Measurements from ENCODE around the gene MAST4. TPM values are rescaled to one million over a fixed set of nuclear protein-coding genes. Genes with fewer than 3 reads are reported as not detected.

MAST4 gene
- total RNA-seq, 1 donor = 12.7 TPM

DNA sequence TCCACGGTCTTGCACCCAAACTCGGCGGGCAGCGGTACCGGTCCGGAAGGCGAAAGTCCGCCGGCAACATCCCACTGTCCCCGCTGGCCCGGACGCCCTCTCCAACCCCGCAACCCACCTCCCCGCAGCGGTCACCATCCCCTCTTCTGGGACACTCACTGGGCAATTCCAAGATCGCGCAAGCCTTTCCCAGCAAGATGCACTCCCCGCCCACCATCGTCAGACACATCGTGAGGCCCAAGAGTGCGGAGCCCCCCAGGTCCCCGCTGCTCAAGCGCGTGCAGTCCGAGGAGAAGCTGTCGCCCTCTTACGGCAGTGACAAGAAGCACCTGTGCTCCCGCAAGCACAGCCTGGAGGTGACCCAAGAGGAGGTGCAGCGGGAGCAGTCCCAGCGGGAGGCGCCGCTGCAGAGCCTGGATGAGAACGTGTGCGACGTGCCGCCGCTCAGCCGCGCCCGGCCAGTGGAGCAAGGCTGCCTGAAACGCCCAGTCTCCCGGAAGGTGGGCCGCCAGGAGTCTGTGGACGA, 567.1 kb downstream of the MAST4 start:
- H3K4me2 ChIP-seq (ENCODE audit: insufficient read depth, low read length) = no peak overlapping the region
- peaks cover 17% of the 10 kb centered on the region for H3K4me1 ChIP-seq (ENCODE audit: insufficient read depth, low read length)
- H3K27ac ChIP-seq (ENCODE audit: low read depth, low read length) = no peak overlapping the region
- H3K79me2 ChIP-seq (ENCODE audit: insufficient read depth, low read length) = no peaks in the 10 kb centered on the region
- H3K9me3 ChIP-seq (ENCODE audit: low read depth, low read length) = no peaks in the 10 kb centered on the region
- no peak overlapping the region for H2AFZ ChIP-seq (ENCODE audit: low read length)
- TF ChIP-seq, protein P1, sequence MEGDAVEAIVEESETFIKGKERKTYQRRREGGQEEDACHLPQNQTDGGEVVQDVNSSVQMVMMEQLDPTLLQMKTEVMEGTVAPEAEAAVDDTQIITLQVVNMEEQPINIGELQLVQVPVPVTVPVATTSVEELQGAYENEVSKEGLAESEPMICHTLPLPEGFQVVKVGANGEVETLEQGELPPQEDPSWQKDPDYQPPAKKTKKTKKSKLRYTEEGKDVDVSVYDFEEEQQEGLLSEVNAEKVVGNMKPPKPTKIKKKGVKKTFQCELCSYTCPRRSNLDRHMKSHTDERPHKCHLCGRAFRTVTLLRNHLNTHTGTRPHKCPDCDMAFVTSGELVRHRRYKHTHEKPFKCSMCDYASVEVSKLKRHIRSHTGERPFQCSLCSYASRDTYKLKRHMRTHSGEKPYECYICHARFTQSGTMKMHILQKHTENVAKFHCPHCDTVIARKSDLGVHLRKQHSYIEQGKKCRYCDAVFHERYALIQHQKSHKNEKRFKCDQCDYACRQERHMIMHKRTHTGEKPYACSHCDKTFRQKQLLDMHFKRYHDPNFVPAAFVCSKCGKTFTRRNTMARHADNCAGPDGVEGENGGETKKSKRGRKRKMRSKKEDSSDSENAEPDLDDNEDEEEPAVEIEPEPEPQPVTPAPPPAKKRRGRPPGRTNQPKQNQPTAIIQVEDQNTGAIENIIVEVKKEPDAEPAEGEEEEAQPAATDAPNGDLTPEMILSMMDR (IDR thresholded peaks at IDR 0.05; ENCODE audit: extremely low read depth, low read depth, low read length) = no peak
- no peaks in the 10 kb centered on the region for H4K20me1 ChIP-seq (ENCODE audit: insufficient read depth, low read length)
- DNase-seq (ENCODE audit: insufficient read length, low spot score, missing footprints) = no peak
- no peaks in the 10 kb centered on the region for H3K36me3 ChIP-seq (ENCODE audit: insufficient read depth, low read length)
- H3K27me3 ChIP-seq (ENCODE audit: insufficient read depth, low read length) = no peaks in the 10 kb centered on the region
- no peak overlapping the region for H3K4me3 ChIP-seq (ENCODE audit: insufficient read depth, low read length)

DNA sequence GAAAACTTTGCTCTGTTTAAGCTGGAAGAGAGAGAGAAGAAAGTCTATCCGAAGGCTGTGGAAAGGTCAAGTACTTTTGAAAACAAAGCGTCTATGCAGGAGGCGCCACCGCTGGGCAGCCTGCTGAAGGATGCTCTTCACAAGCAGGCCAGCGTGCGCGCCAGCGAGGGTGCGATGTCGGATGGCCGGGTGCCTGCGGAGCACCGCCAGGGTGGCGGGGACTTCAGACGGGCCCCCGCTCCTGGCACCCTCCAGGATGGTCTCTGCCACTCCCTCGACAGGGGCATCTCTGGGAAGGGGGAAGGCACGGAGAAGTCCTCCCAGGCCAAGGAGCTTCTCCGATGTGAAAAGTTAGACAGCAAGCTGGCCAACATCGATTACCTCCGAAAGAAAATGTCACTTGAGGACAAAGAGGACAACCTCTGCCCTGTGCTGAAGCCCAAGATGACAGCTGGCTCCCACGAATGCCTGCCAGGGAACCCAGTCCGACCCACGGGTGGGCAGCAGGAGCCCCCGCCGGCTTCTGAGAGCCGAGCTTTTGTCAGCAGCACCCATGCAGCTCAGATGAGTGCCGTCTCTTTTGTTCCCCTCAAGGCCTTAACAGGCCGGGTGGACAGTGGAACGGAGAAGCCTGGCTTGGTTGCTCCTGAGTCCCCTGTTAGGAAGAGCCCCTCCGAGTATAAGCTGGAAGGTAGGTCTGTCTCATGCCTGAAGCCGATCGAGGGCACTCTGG, 567.8 kb downstream of the MAST4 start:
- DNase-seq (ENCODE audit: insufficient read length, low spot score, missing footprints) = no peak
- H3K4me1 ChIP-seq (ENCODE audit: insufficient read depth, low read length) = peaks cover 17% of the 10 kb centered on the region
- no peaks in the 10 kb centered on the region for H3K79me2 ChIP-seq (ENCODE audit: insufficient read depth, low read length)
- no peak overlapping the region for H3K27ac ChIP-seq (ENCODE audit: low read depth, low read length)
- no peak overlapping the region for H3K4me2 ChIP-seq (ENCODE audit: insufficient read depth, low read length)
- no peaks in the 10 kb centered on the region for H3K27me3 ChIP-seq (ENCODE audit: insufficient read depth, low read length)
- no peaks in the 10 kb centered on the region for H4K20me1 ChIP-seq (ENCODE audit: insufficient read depth, low read length)
- H3K36me3 ChIP-seq (ENCODE audit: insufficient read depth, low read length) = no peaks in the 10 kb centered on the region
- no peak overlapping the region for H3K4me3 ChIP-seq (ENCODE audit: insufficient read depth, low read length)
- TF ChIP-seq, protein P1 (IDR thresholded peaks at IDR 0.05; ENCODE audit: extremely low read depth, low read depth, low read length) = no peak
- H3K9me3 ChIP-seq (ENCODE audit: low read depth, low read length) = no peaks in the 10 kb centered on the region
- H2AFZ ChIP-seq (ENCODE audit: low read length) = no peak overlapping the region

DNA sequence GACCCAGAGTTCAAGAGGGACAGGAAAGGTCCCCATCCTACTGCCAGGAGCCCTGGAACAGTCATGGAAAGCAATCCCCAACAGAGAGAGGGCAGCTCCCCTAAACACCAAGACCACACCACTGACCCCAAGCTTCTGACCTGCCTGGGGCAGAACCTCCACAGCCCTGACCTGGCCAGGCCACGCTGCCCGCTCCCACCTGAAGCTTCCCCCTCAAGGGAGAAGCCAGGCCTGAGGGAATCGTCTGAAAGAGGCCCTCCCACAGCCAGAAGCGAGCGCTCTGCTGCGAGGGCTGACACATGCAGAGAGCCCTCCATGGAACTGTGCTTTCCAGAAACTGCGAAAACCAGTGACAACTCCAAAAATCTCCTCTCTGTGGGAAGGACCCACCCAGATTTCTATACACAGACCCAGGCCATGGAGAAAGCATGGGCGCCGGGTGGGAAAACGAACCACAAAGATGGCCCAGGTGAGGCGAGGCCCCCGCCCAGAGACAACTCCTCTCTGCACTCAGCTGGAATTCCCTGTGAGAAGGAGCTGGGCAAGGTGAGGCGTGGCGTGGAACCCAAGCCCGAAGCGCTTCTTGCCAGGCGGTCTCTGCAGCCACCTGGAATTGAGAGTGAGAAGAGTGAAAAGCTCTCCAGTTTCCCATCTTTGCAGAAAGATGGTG, 568.8 kb downstream of the MAST4 start:
- no peaks in the 10 kb centered on the region for H3K9me3 ChIP-seq (ENCODE audit: low read depth, low read length)
- peaks cover 17% of the 10 kb centered on the region for H3K4me1 ChIP-seq (ENCODE audit: insufficient read depth, low read length)
- no peak overlapping the region for H3K4me2 ChIP-seq (ENCODE audit: insufficient read depth, low read length)
- no peak overlapping the region for H3K4me3 ChIP-seq (ENCODE audit: insufficient read depth, low read length)
- TF ChIP-seq, protein P1 (IDR thresholded peaks at IDR 0.05; ENCODE audit: extremely low read depth, low read depth, low read length) = no peak
- DNase-seq (ENCODE audit: insufficient read length, low spot score, missing footprints) = no peak
- no peaks in the 10 kb centered on the region for H3K79me2 ChIP-seq (ENCODE audit: insufficient read depth, low read length)
- H3K36me3 ChIP-seq (ENCODE audit: insufficient read depth, low read length) = no peaks in the 10 kb centered on the region
- no peak overlapping the region for H2AFZ ChIP-seq (ENCODE audit: low read length)
- H3K27me3 ChIP-seq (ENCODE audit: insufficient read depth, low read length) = no peaks in the 10 kb centered on the region
- no peak overlapping the region for H3K27ac ChIP-seq (ENCODE audit: low read depth, low read length)
- H4K20me1 ChIP-seq (ENCODE audit: insufficient read depth, low read length) = no peaks in the 10 kb centered on the region
